Natural killer cell (primary cell): ENCODE measurements around the gene TRAPPC1. TPM values are rescaled to one million over a fixed set of nuclear protein-coding genes. Genes with fewer than 3 reads are reported as not detected.

Source experiments
- ATAC-seq, 3 donors: fragments of 150-1000 bp in 2 of 3; fragments of 200-7000 bp in 1 of 3; cut with Tn5 transposase; 1 replicate in 1 of 3; 2 replicates in 2 of 3; pipeline ENCODE4 v1.10.0; 2021; ENCODE audit warnings: mild to moderate bottlenecking in 2 of 3, moderate library complexity in 2 of 3
- DNase-seq, 2 donors: peaks; one replicate each; pipeline versions ENCODE4 v3.0.0 to v3.0.0-alpha.2; 2013 to 2021; ENCODE audit warnings: mixed read lengths in 1 of 2
- H3K27ac ChIP-seq: one replicate; pipeline ENCODE4 v1.5.1; 2013; ENCODE audit warnings: mild to moderate bottlenecking, low read length
- H3K27me3 ChIP-seq: one replicate; pipeline ENCODE4 v1.6.1; 2013; ENCODE audit warnings: low read length; ENCODE audit not compliant: control insufficient read depth, insufficient read depth
- H3K36me3 ChIP-seq: one replicate; pipeline ENCODE4 v1.6.1; 2013; ENCODE audit warnings: low read length; ENCODE audit not compliant: control insufficient read depth, insufficient read depth
- H3K4me1 ChIP-seq: one replicate; pipeline ENCODE4 v1.6.1; 2013; ENCODE audit warnings: low read length; ENCODE audit not compliant: control insufficient read depth, insufficient read depth
- H3K4me3 ChIP-seq: one replicate; pipeline ENCODE4 v1.5.1; 2013; ENCODE audit warnings: low read length
- H3K9me3 ChIP-seq: one replicate; pipeline ENCODE4 v1.6.1; 2013; ENCODE audit warnings: low read length; ENCODE audit not compliant: control insufficient read depth, insufficient read depth
- H3K27ac Mint-ChIP-seq, 2 donors: one replicate each; pipeline ENCODE4 v1.8.0; 2022; ENCODE audit warnings: mild to moderate bottlenecking in 2 of 2, mixed read lengths in 2 of 2, moderate library complexity in 1 of 2
- H3K27me3 Mint-ChIP-seq, 2 donors: one replicate each; pipeline ENCODE4 v1.8.0; 2022; ENCODE audit warnings: low read depth in 2 of 2, mixed read lengths in 2 of 2
- H3K36me3 Mint-ChIP-seq: one replicate; pipeline ENCODE4 v1.8.0; 2022; ENCODE audit warnings: mixed read lengths
- H3K4me1 Mint-ChIP-seq, 2 donors: one replicate each; pipeline ENCODE4 v1.8.0; 2022; ENCODE audit warnings: mixed read lengths in 2 of 2
- H3K4me3 Mint-ChIP-seq: one replicate; pipeline ENCODE4 v1.8.0; 2022; ENCODE audit warnings: mild to moderate bottlenecking, moderate library complexity, mixed read lengths
- H3K9me3 Mint-ChIP-seq, 2 donors: one replicate each; pipeline ENCODE4 v1.8.0; 2022; ENCODE audit warnings: mixed read lengths in 2 of 2
- WGBS: methylation state at CpG from one replicate; pipeline ENCODE4 v1.1.7; 2013; ENCODE audit warnings: missing lambda C conversion rate; ENCODE audit not compliant: insufficient coverage; 5-methylcytosine and 5-hydroxymethylcytosine counted together
- intact Hi-C: fragments of 100-400 bp; cut with micrococcal nuclease; formaldehyde crosslinking; loops from one replicate; pipeline ENCODE4 v1.14.2; 2022
- total RNA-seq, 4 donors: library from RNA; stranded (reverse); fragments of 120-200 nt in 1 of 4; gene quantifications; one replicate each; pipeline versions ENCODE4 v1.2.3 to v1.2.4, GENCODE V29; 2013 to 2022
- TF ChIP-seq, protein P1 (sequence below): fragments of 200-600 bp; IDR thresholded peaks from one replicate; pipeline ENCODE4 v1.8.0; 2022; ENCODE audit warnings: antibody characterized with exemption

TRAPPC1 gene
- total RNA-seq, 3 donors from 2014 or later (not counting 1 experiment from before 2014, with no cell fraction given): 122 to 144 (median 135) TPM

DNA sequence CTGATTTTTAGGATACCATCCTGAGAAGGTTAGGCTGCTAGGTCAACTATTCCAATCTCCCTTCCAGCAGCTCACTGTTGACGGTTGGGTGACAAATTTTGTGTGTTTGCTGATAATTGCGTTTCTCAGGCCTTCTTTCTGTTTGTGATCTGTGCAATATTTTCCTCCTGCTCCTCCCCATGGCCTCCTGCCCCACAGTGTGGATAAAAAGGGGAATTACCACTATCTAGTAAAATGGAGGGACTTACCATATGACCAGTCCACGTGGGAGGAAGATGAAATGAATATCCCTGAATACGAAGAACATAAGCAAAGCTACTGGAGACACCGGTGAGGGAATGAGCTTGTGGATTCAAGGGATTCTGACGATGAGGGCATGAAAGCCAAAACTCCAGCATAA, 34.0 kb downstream of the TRAPPC1 start:
- Histone ChIP-seq H3K27me3 (no peaks in the 10 kb centered on the region), H3K36me3 (peaks cover 82% of the 10 kb centered on the region), H3K4me3 (no peak overlapping the region), H3K27ac (no peak overlapping the region), H3K4me1 (no peaks in the 10 kb centered on the region), H3K9me3 (no peaks in the 10 kb centered on the region)
- H3K27ac Mint-ChIP-seq: peak overlapping the region; percentile 4 to 27
- H3K4me3 Mint-ChIP-seq: no peak overlapping the region
- H3K36me3 Mint-ChIP-seq: peaks cover 51% of the 10 kb centered on the region
- TF ChIP-seq, protein P1, sequence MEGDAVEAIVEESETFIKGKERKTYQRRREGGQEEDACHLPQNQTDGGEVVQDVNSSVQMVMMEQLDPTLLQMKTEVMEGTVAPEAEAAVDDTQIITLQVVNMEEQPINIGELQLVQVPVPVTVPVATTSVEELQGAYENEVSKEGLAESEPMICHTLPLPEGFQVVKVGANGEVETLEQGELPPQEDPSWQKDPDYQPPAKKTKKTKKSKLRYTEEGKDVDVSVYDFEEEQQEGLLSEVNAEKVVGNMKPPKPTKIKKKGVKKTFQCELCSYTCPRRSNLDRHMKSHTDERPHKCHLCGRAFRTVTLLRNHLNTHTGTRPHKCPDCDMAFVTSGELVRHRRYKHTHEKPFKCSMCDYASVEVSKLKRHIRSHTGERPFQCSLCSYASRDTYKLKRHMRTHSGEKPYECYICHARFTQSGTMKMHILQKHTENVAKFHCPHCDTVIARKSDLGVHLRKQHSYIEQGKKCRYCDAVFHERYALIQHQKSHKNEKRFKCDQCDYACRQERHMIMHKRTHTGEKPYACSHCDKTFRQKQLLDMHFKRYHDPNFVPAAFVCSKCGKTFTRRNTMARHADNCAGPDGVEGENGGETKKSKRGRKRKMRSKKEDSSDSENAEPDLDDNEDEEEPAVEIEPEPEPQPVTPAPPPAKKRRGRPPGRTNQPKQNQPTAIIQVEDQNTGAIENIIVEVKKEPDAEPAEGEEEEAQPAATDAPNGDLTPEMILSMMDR: no peak
- peaks cover 0 to 25% of the 10 kb centered on the region in 2 donors for H3K4me1 Mint-ChIP-seq
- ATAC-seq (peak; percentile 49 to 86 (median 68)), DNase-seq (peak in 1 of 2 donors; percentile 60)
- 85% methylated on average over 4 of the region's 6 CpGs for WGBS
- intact Hi-C loops: no loop called here
- no peaks in the 10 kb centered on the region for H3K27me3 Mint-ChIP-seq
- no peaks in the 10 kb centered on the region for H3K9me3 Mint-ChIP-seq

DNA sequence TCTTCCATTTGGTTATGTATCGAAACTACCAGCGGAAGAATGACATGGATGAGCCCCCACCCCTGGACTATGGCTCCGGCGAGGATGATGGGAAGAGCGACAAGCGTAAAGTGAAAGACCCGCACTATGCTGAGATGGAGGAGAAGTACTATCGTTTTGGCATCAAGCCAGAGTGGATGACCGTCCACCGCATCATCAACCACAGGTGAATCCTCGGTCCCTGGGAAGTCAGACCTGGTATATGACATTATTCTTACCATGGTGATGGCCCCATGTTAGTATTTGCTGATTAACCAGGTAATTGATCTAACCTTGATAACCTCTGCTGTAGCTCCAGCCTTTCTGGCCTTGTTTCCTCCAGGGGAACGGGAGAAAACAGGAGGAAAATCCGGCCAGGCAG, 34.7 kb downstream of the TRAPPC1 start:
- no peaks in the 10 kb centered on the region for H3K9me3 ChIP-seq
- no peak for ATAC-seq
- Mint-ChIP-seq H3K27ac (peak overlapping the region in 1 of 2 donors; percentile 42), H3K4me1 (peaks cover 0 to 25% of the 10 kb centered on the region in 2 donors), H3K27me3 (no peaks in the 10 kb centered on the region), H3K9me3 (no peaks in the 10 kb centered on the region), H3K36me3 (peaks cover 51% of the 10 kb centered on the region), H3K4me3 (no peak overlapping the region)
- no peak overlapping the region for H3K4me3 ChIP-seq
- intact Hi-C loops: no loop called here
- H3K36me3 ChIP-seq: peaks cover 78% of the 10 kb centered on the region
- 98% methylated on average over 13 of the region's 13 CpGs for WGBS
- TF ChIP-seq, protein P1: no peak
- no peaks in the 10 kb centered on the region for H3K27me3 ChIP-seq
- DNase-seq: no peak
- no peak overlapping the region for H3K27ac ChIP-seq
- no peaks in the 10 kb centered on the region for H3K4me1 ChIP-seq

DNA sequence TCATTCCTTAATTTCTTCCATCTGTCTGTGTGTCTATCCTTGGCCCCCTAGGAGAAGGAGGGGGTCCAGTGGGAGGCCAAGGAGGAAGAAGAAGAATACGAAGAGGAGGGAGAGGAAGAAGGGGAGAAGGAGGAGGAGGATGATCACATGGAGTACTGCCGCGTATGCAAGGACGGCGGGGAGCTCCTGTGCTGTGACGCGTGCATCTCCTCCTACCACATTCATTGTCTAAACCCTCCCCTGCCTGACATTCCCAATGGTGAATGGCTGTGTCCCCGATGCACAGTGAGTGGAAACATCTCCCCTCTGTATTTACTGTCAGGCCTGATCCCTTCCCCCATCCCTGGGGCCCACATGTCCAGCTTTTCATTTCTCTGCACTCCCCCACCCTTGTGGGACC, 36.9 kb downstream of the TRAPPC1 start:
- Histone ChIP-seq H3K27ac (no peak overlapping the region), H3K4me1 (no peaks in the 10 kb centered on the region), H3K27me3 (no peaks in the 10 kb centered on the region), H3K9me3 (no peaks in the 10 kb centered on the region), H3K4me3 (no peak overlapping the region), H3K36me3 (peaks cover 79% of the 10 kb centered on the region)
- TF ChIP-seq, protein P1: no peak
- Mint-ChIP-seq H3K27ac (no peak overlapping the region), H3K9me3 (no peaks in the 10 kb centered on the region), H3K4me3 (no peak overlapping the region), H3K4me1 (peaks cover 0 to 24% of the 10 kb centered on the region in 2 donors), H3K36me3 (peaks cover 43% of the 10 kb centered on the region), H3K27me3 (no peaks in the 10 kb centered on the region)
- ATAC-seq (no peak), DNase-seq (no peak)
- WGBS: 97% methylated on average over 8 of the region's 8 CpGs
- intact Hi-C loops: no loop called here

DNA sequence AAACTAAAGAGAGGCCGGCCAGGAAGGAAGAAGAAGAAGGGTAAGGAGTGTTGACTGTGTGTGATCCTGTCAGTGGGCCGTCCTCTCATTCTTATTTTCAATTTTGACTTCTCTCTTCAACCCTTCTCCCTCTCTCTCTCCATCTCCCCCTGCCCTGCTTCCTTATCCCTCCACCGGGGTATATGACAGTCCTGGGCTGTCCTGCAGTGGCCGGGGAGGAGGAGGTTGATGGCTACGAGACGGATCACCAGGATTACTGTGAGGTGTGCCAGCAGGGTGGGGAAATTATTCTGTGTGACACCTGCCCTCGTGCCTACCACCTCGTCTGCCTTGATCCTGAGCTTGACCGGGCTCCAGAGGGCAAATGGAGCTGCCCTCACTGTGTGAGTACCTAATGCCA, 37.5 kb downstream of the TRAPPC1 start:
- peaks cover 38% of the 10 kb centered on the region for H3K36me3 Mint-ChIP-seq
- Histone ChIP-seq H3K27me3 (no peaks in the 10 kb centered on the region), H3K9me3 (no peaks in the 10 kb centered on the region), H3K4me3 (no peak overlapping the region), H3K27ac (no peak overlapping the region), H3K4me1 (peaks cover 3% of the 10 kb centered on the region), H3K36me3 (peaks cover 76% of the 10 kb centered on the region)
- WGBS: 93% methylated on average over 8 of the region's 9 CpGs
- TF ChIP-seq, protein P1: no peak
- intact Hi-C loops: no loop called here
- H3K27ac Mint-ChIP-seq: no peak overlapping the region
- no peak for ATAC-seq
- H3K4me3 Mint-ChIP-seq: no peak overlapping the region
- no peak for DNase-seq
- H3K4me1 Mint-ChIP-seq: peaks cover 0 to 19% of the 10 kb centered on the region in 2 donors
- H3K9me3 Mint-ChIP-seq: no peaks in the 10 kb centered on the region
- no peaks in the 10 kb centered on the region for H3K27me3 Mint-ChIP-seq
